Muscle layer of colon (tissue), 2 donors: ENCODE data around the gene DNMT3L.
"Not testable (repeated sequence)": the region's sequence is repeated elsewhere in the genome, so short reads cannot be mapped to it uniquely, and the experiment has no call there.

ENCODE experiments used
- H3K27ac ChIP-seq: one replicate; pipeline ENCODE4 v1.7.0; 2013; ENCODE audit warnings: low read depth, mild to moderate bottlenecking, low read length, moderate library complexity
- H3K27me3 ChIP-seq, 2 donors: one replicate each; pipeline ENCODE4 v1.7.0; 2013; ENCODE audit warnings: low read length in 2 of 2, mild to moderate bottlenecking in 2 of 2; ENCODE audit not compliant: insufficient read depth in 2 of 2, control insufficient read depth in 1 of 2
- H3K36me3 ChIP-seq: one replicate; pipeline ENCODE4 v1.7.0; 2013; ENCODE audit warnings: mild to moderate bottlenecking, low read length; ENCODE audit not compliant: insufficient read depth
- H3K4me1 ChIP-seq: one replicate; pipeline ENCODE4 v1.7.0; 2013; ENCODE audit warnings: mild to moderate bottlenecking, low read length; ENCODE audit not compliant: insufficient read depth
- H3K4me3 ChIP-seq, 2 donors: one replicate each; pipeline ENCODE4 v1.7.0; 2013; ENCODE audit warnings: low read length in 2 of 2, low read depth in 1 of 2, mild to moderate bottlenecking in 1 of 2, moderate library complexity in 1 of 2
- H3K9ac ChIP-seq: one replicate; pipeline ENCODE4 v1.7.0; 2013; ENCODE audit warnings: low read length
- H3K9me3 ChIP-seq: one replicate; pipeline ENCODE4 v1.7.0; 2013; ENCODE audit warnings: mild to moderate bottlenecking, low read length
- donor health status: abdominal sarcoma.
- donor health status: Adenocarcinoma of cecum.

The DNMT3L gene

GRCh38 chr21:44261675-44262295 lies at the start of gene DNMT3L:
TSS of gene DNMT3L (minus strand) at chr21:44261897. CDS start at chr21:44261259, 638 bp downstream.
- H3K9me3 ChIP-seq: no peaks in the 10 kb centered on the region
- H3K4me1 ChIP-seq: no peaks in the 10 kb centered on the region
- H3K36me3 ChIP-seq: no peaks in the 10 kb centered on the region
- H3K27ac ChIP-seq: no peak within 1 kb of the TSS
- no peak within 1 kb of the TSS for H3K4me3 ChIP-seq
- H3K9ac ChIP-seq: no peak within 1 kb of the TSS
- no peaks in the 10 kb centered on the region for H3K27me3 ChIP-seq

- Histone ChIP-seq H3K27ac (no peak overlapping the region), H3K9ac (no peak overlapping the region), H3K36me3 (peaks cover 19% of the 10 kb centered on the region), H3K4me1 (no peaks in the 10 kb centered on the region), H3K4me3 (no peak overlapping the region), H3K9me3 (no peaks in the 10 kb centered on the region), H3K27me3 (no peaks in the 10 kb centered on the region)
Measured at GRCh38 chr21:44310628-44311507, 49.2 kb upstream of the DNMT3L start.

GRCh38 chr21:44306936-44307704 lies 45.4 kb upstream of the DNMT3L start:
- Histone ChIP-seq H3K4me3 (no peak overlapping the region), H3K36me3 (peaks cover 13% of the 10 kb centered on the region), H3K9ac (no peak overlapping the region), H3K9me3 (no peaks in the 10 kb centered on the region), H3K27me3 (no peaks in the 10 kb centered on the region), H3K27ac (no peak overlapping the region), H3K4me1 (peaks cover 4% of the 10 kb centered on the region)

- peaks cover 14% of the 10 kb centered on the region for H3K4me1 ChIP-seq
- H3K36me3 ChIP-seq: peaks cover 6% of the 10 kb centered on the region
- no peak overlapping the region for H3K9ac ChIP-seq
- H3K9me3 ChIP-seq: no peaks in the 10 kb centered on the region
- H3K4me3 ChIP-seq: no peak overlapping the region
- no peak overlapping the region for H3K27ac ChIP-seq
- H3K27me3 ChIP-seq: no peaks in the 10 kb centered on the region
Measured at GRCh38 chr21:44305691-44306090, 44.0 kb upstream of the DNMT3L start.

- Histone ChIP-seq H3K9me3 (no peaks in the 10 kb centered on the region), H3K27ac (no peak overlapping the region), H3K4me3 (no peak overlapping the region), H3K9ac (no peak overlapping the region), H3K4me1 (peaks cover 15% of the 10 kb centered on the region), H3K36me3 (peaks cover 2% of the 10 kb centered on the region), H3K27me3 (no peaks in the 10 kb centered on the region)
Measured at GRCh38 chr21:44304877-44305293, 43.2 kb upstream of the DNMT3L start.

GRCh38 chr21:44304011-44304616 lies 42.4 kb upstream of the DNMT3L start:
- Histone ChIP-seq H3K27me3 (no peaks in the 10 kb centered on the region), H3K4me1 (peaks cover 18% of the 10 kb centered on the region), H3K9ac (no peak overlapping the region), H3K4me3 (no peak overlapping the region), H3K36me3 (no peaks in the 10 kb centered on the region), H3K9me3 (no peaks in the 10 kb centered on the region), H3K27ac (no peak overlapping the region)

- H3K27ac ChIP-seq: no peak overlapping the region
- H3K4me1 ChIP-seq: peaks cover 19% of the 10 kb centered on the region
- H3K36me3 ChIP-seq: no peaks in the 10 kb centered on the region
- H3K27me3 ChIP-seq: no peaks in the 10 kb centered on the region
- H3K9me3 ChIP-seq: no peaks in the 10 kb centered on the region
- no peak overlapping the region for H3K9ac ChIP-seq
- H3K4me3 ChIP-seq: no peak overlapping the region
Measured at GRCh38 chr21:44303490-44303981, 41.8 kb upstream of the DNMT3L start.

GRCh38 chr21:44302573-44303401 lies 41.1 kb upstream of the DNMT3L start:
- not testable (repeated sequence) for H3K9ac ChIP-seq, H3K27me3 ChIP-seq, H3K36me3 ChIP-seq, H3K4me3 ChIP-seq, H3K9me3 ChIP-seq, H3K27ac ChIP-seq
- peaks cover 22% of the 10 kb centered on the region for H3K4me1 ChIP-seq

GRCh38 chr21:44301961-44302406 lies 40.3 kb upstream of the DNMT3L start:
- no peak overlapping the region for H3K27ac ChIP-seq
- H3K36me3 ChIP-seq: no peaks in the 10 kb centered on the region
- H3K27me3 ChIP-seq: peaks cover 0 to 4% of the 10 kb centered on the region in 2 donors
- H3K4me1 ChIP-seq: peaks cover 23% of the 10 kb centered on the region
- H3K9ac ChIP-seq: no peak overlapping the region
- H3K9me3 ChIP-seq: no peaks in the 10 kb centered on the region
- no peak overlapping the region for H3K4me3 ChIP-seq

- Histone ChIP-seq H3K36me3 (no peaks in the 10 kb centered on the region), H3K4me3 (peak overlapping the region; percentile 50 to 74), H3K9me3 (no peaks in the 10 kb centered on the region), H3K27ac (no peak overlapping the region), H3K9ac (no peak overlapping the region), H3K4me1 (peaks cover 23% of the 10 kb centered on the region), H3K27me3 (peaks cover 0 to 6% of the 10 kb centered on the region in 2 donors)
Measured at GRCh38 chr21:44301141-44301540, 39.4 kb upstream of the DNMT3L start.
